Activated CD8-positive, alpha-beta memory T cell treated with anti-CD3 and anti-CD28 coated beads, Interleukin-2, amount 50 U/mL, for 48 hours (primary cell): ENCODE data around the gene RNF112.
"Not testable (repeated sequence)": the region's sequence is repeated elsewhere in the genome, so short reads cannot be mapped to it uniquely, and the experiment has no call there.

Experiments
- DNase-seq: peaks from one replicate; pipeline ENCODE4 v3.0.0-alpha.2; 2020

The RNF112 gene

GRCh38 chr17:19415806-19416775 lies 5.1 kb downstream of the RNF112 start:
- no peak for DNase-seq

DNA sequence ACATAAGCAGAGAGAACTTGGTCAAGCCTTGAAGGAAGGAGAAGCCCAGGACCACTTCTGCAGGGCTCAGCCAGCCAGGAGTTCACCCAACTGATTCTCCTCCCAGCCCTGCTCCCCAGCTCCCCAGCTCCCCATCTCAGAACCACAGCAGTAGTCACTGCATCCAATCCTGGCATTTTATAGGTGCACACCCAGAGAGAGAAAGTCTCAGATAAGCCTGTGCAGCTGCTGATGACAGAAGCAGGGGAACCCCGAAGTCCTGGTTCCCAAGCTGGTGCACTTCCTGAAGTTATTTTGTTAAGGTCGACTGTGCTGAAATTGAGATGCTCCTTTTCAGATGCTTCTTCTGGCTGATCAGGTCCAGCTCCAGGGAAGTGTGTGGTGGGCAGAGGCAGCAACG lies 6.6 kb downstream of the RNF112 start:
- no peak for DNase-seq

DNA sequence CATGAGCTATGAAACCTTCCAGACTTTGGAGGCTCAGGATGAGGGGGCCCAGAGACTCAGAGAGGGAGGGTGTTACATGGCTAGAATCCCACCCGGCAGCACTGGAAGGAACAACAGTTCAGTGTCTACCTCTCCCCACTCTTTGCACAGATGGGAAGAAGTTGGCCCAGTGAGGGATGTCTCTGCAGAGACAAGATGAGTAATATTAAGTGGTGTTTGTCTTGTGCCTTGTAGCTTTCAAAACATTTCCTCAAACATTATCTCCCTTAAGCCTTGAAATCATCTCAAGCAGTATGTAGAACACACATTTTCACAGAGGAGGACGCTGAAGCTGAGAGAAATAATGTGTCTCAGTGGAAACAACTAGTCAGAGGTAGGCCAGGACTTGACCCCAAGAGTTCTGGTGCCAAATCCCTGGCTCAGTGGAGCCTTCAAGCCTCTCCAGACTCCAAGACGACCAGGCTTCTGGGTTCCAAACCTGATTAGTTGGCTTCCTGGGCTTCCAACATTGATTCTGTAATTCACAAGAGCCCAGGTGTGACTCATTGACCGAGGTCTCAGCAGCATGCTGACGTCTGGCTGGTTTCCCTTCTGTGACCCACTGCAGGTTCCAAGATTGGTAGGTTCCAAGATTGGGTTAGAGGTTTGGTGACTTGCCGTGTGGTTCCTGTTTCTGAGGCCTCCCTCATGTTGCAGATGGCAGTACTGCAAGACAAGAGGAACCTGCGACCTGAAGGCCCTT lies 7.4 kb downstream of the RNF112 start:
- no peak for DNase-seq

DNA sequence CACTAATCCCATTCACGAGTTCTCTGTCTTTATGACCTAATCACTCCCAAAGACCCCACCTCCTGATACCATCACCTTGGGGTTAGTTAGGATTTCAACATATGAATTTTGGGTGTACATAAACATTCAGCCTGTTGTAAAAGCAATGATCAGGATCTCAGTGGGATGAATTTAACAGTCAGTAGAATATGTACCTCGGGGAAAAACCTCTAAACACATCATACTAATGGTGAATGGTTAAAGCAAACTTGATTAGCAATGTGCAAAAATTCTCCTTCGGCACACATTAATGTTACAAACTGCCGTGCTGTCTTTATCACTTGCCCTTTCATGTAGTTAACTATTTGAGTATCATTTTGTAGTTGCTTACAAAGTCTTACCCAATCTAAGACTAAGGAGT lies 10.2 kb downstream of the RNF112 start:
- no peak for DNase-seq

DNA sequence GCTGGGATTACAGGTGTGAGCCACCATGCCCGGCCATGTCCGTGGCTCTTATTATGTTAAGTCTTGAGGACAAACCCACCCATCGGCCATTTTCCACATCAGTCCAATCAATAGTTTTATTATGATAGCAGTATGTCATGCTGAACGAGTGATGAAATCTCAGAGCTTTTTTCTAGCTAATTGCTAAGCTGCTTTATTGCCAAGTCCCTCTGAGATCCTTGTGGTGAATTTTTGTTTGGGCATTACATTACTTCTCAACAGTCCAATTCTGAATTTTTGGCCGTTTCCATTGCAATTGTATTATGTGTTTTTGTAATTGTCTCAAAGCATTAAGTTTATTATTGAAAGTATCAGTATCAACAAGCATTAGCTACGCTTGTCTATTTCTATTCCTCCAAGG lies 10.9 kb downstream of the RNF112 start:
- DNase-seq: no peak

GRCh38 chr17:19424934-19425868 lies 14.2 kb downstream of the RNF112 start:
- no peak for DNase-seq

- no peak for DNase-seq
Measured at GRCh38 chr17:19426631-19427030, 15.6 kb downstream of the RNF112 start.

DNA sequence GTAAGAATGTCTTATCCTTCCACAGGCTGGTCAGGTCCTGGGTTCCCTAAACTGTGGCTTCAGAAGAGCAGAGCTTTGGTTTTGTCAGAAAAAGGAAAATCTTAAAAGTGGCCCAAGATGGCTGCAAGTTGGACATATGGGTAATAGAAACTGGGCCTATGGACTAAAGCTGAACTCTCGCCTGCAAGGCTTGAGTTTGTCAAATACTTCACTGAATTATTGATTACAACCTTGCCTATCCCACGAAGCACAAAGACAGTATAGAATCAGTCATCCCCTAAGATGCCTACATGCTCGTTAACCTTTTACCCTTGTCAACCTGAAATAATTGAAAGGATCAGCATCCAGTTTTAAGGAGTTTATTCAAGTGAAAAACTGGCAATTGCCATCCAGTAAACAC lies 20.7 kb downstream of the RNF112 start:
- DNase-seq: no peak

DNA sequence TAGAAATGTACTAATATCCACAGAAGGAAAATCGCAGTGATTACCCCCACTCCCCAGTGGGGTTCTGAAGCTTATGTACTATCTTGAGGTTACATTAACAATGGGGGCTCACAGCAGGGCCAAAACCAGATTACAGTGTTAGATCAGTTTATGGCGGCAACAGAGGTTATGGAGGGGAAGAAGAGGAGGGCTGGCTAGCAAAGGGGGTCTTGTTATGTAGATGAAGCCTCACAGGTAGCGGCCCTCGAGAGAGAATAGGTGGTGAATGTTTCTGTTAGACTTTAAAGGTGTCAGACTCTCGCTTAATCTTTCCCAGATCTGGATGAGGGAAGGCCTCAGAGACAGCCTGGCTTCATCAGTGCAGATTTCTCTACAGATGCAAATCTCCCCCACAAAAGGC lies 22.2 kb downstream of the RNF112 start:
- DNase-seq: no peak

DNA sequence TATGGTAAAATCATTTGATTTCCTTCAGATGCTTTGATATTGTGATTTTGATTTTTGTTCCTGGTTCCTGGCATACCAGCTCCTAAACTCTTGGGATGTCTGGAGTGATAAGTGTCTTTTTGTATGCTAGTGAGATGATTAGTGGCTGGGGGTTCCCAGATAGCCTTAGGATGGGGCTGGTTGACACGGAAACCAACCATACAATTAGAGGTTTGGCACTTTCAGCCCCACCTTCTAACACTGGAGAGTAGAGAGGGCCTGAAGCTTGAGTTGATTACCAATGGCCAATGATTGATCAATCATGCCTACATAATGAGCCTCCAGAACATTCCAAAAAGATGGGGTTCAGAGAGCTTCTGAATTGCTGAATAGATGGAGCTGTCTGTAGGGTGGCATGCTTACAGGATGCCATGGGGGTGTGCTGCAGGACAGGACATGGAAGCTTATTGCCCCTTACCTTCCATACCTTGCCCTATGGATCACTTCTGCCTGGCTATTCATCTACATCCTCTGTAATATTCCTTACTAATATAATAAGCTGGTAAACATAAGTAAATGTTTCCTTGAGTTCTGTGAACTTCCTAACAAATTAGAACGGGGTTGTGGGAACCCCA lies 22.8 kb downstream of the RNF112 start:
- no peak for DNase-seq

GRCh38 chr17:19440421-19440820 lies 29.4 kb downstream of the RNF112 start:
- DNase-seq: no peak

- DNase-seq: not testable (repeated sequence)
Measured at GRCh38 chr17:19441288-19441687, 30.3 kb downstream of the RNF112 start.

GRCh38 chr17:19442731-19443130 lies 31.7 kb downstream of the RNF112 start:
- DNase-seq: no peak

DNA sequence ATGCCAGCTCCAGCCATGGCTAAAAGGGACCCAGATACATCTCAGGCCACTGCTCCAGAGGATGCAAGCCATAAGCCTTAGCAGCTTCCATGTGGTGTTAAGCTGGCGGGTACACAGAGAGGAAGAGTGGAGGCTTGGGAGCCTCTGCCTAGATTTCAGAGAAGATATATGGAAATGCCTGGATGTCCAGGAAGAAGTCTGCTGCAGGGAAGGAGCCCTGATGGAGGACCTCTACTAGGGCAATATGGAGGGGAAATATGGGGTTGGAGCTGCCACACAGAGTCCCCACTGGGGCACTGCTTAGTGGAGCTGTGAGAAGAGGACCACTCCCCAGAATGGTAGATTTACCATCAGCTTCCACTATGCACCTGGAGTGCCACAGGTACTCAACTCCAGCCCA lies 32.1 kb downstream of the RNF112 start:
- DNase-seq: no peak

GRCh38 chr17:19445105-19445504 lies 34.1 kb downstream of the RNF112 start:
- no peak for DNase-seq

DNA sequence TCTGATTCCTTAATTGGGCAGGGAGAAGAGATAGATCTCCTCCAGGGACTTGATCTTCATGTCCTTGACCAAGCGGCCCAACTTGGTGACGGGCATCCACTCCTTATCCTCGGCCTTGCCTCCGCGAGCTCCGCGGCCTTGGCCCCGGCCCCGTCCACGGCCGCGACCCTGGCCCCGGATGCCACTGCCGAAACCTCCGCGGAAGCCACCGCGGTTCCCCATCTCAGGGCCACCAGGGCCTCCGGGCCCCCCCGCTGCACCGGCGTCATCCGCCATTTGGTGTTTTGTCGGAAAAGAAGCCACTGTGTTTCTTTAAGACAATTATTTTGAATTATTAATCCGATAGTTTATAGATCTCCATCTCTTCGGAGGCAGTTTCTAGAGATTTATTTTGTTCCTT lies 35.5 kb downstream of the RNF112 start:
- DNase-seq: not testable (repeated sequence)

DNA sequence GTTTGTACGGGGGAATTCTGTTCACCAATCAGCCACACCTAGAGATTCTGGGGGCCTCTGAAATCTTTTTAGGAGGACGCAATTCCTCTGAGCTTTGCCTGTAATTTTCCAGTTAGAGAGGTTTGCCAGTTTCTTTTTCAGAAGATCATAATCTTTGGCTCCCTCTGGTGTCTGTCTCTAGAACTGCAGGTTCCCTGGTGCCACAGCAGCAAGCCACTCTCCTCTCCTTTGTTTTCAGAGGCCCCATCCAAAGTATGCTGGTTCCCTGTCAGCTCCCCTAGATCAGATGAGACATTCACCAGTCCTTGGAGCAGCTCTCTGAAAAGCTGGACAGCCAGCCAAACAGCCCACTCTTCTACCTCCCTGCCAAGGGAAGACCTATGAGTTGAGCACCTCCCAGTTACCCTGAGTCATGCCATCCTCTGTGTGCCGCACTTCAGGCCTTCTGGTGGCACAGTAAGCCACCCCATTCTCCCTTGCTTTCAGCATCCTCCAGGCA lies 36.1 kb downstream of the RNF112 start:
- DNase-seq: peak; percentile 79

DNA sequence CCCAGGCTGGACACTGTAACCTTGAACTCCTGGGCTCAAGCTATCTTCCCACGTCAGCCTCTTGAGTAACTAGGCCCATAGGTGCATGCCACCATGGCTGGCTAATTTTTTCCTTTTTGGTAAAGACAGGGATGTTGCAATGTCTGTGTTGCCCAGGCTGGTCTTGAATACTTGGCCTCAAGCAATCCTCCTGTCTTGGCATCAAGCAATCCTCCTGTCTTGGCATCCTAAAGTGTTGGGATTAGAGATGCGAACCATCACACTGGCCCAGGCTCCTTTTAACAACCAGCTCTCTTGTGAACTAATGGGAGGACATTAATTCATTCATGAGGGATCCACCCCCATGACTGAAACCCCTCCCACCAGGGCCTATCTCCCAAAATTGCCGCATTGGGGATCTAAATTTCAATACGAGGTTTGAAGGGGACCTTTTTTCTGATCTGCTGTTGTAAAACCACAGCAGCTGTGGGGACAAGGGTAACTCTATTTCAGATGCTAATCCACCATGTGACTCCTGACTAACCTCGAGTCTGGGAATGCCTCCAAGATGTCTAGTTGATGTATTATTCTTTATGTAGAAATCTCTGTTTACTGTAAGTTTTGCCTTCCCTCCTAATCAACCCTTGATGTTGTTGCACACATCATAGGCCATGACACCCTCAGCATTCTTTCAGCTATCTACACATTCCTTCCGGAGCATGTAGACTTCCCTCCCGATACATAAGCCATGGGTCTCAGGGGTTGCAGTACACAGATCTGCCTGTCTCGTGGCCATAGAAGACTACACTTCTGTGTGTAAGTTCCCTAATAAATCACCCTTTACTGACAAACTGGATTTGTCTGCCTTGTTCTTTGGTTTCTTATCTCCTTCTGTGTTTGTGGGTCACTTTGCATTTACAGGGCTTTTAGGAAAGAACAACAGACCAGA lies 37.6 kb downstream of the RNF112 start:
- DNase-seq: no peak

DNA sequence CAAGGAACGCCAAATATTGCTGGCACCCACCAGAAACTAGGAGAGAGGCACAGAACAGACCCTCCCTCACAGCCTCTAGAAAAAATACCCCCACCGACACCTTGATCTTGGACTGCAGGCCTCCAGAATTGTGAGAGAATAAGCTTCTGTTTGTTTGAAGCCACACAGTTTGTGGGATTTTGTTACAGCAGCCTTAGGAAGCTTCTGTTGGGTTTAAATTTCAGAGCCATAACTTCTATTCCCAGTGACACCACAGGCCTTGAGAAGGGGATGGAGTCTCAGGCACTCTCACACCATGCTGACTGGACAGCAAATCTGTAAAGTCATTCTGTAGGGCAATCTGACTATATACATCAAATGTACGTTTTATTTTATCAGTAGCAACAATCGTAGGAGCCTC lies 38.6 kb downstream of the RNF112 start:
- peak; percentile 10 for DNase-seq

- DNase-seq: no peak
Measured at GRCh38 chr17:19453296-19453695, 42.3 kb downstream of the RNF112 start.

DNA sequence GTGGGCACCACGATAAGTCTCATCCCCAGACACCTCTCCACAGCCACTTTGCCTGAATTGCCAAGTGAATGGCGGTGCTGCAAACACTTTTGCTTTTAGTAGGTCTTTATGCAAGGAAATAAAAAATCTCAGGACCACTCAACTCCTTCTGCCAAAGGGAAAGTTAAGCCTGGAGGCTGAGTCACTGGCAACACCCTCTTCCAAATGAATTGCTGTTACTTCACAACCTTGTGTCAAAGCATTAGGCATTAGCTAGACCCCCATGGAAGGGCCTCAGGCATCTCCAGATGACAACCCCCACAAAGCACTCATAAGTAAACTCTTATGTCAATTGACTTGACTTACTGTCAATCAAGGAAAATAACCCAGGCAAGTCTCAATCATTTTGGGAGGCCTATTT lies 43.0 kb downstream of the RNF112 start:
- DNase-seq: no peak
